ENCODE measurements around the gene SLC19A2. TPM values are rescaled to one million over a fixed set of nuclear protein-coding genes. Genes with fewer than 3 reads are reported as not detected.

SLC19A2 gene
- total and polyA plus RNA-seq, 2 of the 13 experiments (the other 11 are each of a cell fraction or from before 2014, with no cell fraction given): 30.4 to 56.0 TPM

DNA sequence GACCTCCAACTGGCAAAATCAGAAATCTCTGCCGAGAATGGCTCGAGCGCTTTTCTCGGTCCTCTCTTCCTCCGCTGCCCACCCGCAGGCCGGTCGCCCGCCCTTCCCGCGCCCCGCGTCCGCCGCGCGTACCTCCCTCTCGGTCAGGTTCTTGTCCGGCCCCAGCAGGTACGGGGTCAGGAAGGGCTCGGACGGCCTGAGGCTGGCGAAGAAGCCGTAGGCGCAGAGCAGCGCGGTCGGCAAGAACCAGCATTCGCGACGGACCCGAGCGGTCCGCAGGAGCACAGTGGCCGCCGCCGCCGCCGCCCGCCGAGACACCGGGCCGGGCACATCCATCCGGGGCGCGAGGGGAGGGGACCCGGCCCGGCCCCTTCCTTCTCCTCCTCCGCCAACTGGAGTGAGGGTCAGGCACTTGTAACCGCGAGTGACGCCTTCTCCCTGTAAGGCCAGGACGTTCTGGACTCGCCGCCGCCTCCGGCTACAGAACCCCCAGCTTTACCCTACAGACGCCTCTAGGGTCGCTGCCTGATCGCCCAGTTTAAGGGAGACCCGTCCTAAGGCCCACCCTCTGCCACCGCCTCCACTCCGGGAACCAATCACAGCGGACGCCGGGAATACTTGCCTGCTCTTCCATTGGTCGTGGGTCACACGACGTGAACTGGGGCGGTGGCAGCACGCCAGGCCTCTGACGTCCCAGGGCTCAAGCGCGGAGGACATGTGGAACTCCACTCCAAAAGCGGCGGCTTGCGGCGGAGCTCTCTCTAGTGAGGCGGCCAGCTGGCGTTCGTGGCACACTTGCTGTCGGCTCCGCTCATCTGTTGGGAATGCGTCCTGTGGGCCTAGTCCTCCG lies at the start of gene SLC19A2 (continued):
- TF ChIP-seq, protein P1, sequence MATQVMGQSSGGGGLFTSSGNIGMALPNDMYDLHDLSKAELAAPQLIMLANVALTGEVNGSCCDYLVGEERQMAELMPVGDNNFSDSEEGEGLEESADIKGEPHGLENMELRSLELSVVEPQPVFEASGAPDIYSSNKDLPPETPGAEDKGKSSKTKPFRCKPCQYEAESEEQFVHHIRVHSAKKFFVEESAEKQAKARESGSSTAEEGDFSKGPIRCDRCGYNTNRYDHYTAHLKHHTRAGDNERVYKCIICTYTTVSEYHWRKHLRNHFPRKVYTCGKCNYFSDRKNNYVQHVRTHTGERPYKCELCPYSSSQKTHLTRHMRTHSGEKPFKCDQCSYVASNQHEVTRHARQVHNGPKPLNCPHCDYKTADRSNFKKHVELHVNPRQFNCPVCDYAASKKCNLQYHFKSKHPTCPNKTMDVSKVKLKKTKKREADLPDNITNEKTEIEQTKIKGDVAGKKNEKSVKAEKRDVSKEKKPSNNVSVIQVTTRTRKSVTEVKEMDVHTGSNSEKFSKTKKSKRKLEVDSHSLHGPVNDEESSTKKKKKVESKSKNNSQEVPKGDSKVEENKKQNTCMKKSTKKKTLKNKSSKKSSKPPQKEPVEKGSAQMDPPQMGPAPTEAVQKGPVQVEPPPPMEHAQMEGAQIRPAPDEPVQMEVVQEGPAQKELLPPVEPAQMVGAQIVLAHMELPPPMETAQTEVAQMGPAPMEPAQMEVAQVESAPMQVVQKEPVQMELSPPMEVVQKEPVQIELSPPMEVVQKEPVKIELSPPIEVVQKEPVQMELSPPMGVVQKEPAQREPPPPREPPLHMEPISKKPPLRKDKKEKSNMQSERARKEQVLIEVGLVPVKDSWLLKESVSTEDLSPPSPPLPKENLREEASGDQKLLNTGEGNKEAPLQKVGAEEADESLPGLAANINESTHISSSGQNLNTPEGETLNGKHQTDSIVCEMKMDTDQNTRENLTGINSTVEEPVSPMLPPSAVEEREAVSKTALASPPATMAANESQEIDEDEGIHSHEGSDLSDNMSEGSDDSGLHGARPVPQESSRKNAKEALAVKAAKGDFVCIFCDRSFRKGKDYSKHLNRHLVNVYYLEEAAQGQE (IDR thresholded peaks at IDR 0.05; ENCODE audit: borderline replicate concordance in 1 of 2, low read depth in 1 of 2, low read length in 2 of 2): no peak; a peak in 1 of 4 replicates
- TF ChIP-seq ZBTB3 (CRISPR knock-in tag; IDR thresholded peaks at IDR 0.05; ENCODE audit: borderline replicate concordance, low read depth): no peak; the same call in 1 of the 2 replicates
- peak; percentile 74 for TF ChIP-seq ASH2L (IDR thresholded peaks at IDR 0.05; ENCODE audit: insufficient read length, low read depth, low read length)
- peak; percentile 37; the same call in 1 of the 2 replicates for TF ChIP-seq POLR2AphosphoS2 (IDR thresholded peaks at IDR 0.05; ENCODE audit: low read depth, low read length)
- peak; percentile 42; the same call in 1 of the 2 replicates for TF ChIP-seq ZNF451 (CRISPR knock-in tag; IDR thresholded peaks at IDR 0.05)
- TF ChIP-seq FOXA3 (CRISPR knock-in tag; IDR thresholded peaks at IDR 0.05): peak; percentile 61
- TF ChIP-seq ZIK1 (CRISPR knock-in tag; IDR thresholded peaks at IDR 0.05; ENCODE audit: borderline replicate concordance, low read depth): no peak
- TF ChIP-seq ZNF615 (CRISPR knock-in tag; IDR thresholded peaks at IDR 0.05; ENCODE audit: borderline replicate concordance): peak; percentile 58; the same call in 1 of the 2 replicates
- TF ChIP-seq NFIC (IDR thresholded peaks at IDR 0.05; ENCODE audit: low read length): no peak
- TF ChIP-seq, protein P2, sequence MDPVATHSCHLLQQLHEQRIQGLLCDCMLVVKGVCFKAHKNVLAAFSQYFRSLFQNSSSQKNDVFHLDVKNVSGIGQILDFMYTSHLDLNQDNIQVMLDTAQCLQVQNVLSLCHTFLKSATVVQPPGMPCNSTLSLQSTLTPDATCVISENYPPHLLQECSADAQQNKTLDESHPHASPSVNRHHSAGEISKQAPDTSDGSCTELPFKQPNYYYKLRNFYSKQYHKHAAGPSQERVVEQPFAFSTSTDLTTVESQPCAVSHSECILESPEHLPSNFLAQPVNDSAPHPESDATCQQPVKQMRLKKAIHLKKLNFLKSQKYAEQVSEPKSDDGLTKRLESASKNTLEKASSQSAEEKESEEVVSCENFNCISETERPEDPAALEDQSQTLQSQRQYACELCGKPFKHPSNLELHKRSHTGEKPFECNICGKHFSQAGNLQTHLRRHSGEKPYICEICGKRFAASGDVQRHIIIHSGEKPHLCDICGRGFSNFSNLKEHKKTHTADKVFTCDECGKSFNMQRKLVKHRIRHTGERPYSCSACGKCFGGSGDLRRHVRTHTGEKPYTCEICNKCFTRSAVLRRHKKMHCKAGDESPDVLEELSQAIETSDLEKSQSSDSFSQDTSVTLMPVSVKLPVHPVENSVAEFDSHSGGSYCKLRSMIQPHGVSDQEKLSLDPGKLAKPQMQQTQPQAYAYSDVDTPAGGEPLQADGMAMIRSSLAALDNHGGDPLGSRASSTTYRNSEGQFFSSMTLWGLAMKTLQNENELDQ (CRISPR knock-in tag; IDR thresholded peaks at IDR 0.05; ENCODE audit: borderline replicate concordance): no peak
- TF ChIP-seq KDM1A (CRISPR knock-in tag; IDR thresholded peaks at IDR 0.05): no peak
- peak; percentile 67; the same call in 1 of the 2 replicates for TF ChIP-seq NFKB2 (CRISPR knock-in tag; IDR thresholded peaks at IDR 0.05; ENCODE audit: borderline replicate concordance)
- TF ChIP-seq, protein P3, sequence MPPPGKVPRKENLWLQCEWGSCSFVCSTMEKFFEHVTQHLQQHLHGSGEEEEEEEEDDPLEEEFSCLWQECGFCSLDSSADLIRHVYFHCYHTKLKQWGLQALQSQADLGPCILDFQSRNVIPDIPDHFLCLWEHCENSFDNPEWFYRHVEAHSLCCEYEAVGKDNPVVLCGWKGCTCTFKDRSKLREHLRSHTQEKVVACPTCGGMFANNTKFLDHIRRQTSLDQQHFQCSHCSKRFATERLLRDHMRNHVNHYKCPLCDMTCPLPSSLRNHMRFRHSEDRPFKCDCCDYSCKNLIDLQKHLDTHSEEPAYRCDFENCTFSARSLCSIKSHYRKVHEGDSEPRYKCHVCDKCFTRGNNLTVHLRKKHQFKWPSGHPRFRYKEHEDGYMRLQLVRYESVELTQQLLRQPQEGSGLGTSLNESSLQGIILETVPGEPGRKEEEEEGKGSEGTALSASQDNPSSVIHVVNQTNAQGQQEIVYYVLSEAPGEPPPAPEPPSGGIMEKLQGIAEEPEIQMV (CRISPR knock-in tag; IDR thresholded peaks at IDR 0.05; ENCODE audit: low read depth): no peak
- no peak for TF ChIP-seq SOX5 (CRISPR knock-in tag; IDR thresholded peaks at IDR 0.05; ENCODE audit: borderline replicate concordance)
- TF ChIP-seq, protein P4, sequence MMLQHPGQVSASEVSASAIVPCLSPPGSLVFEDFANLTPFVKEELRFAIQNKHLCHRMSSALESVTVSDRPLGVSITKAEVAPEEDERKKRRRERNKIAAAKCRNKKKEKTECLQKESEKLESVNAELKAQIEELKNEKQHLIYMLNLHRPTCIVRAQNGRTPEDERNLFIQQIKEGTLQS (CRISPR knock-in tag; IDR thresholded peaks at IDR 0.05): peak; percentile 3; the same call in 1 of the 2 replicates
- TF ChIP-seq, protein P5, sequence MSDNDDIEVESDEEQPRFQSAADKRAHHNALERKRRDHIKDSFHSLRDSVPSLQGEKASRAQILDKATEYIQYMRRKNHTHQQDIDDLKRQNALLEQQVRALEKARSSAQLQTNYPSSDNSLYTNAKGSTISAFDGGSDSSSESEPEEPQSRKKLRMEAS (IDR thresholded peaks at IDR 0.05): peak; percentile 94
- TF ChIP-seq, protein P6, sequence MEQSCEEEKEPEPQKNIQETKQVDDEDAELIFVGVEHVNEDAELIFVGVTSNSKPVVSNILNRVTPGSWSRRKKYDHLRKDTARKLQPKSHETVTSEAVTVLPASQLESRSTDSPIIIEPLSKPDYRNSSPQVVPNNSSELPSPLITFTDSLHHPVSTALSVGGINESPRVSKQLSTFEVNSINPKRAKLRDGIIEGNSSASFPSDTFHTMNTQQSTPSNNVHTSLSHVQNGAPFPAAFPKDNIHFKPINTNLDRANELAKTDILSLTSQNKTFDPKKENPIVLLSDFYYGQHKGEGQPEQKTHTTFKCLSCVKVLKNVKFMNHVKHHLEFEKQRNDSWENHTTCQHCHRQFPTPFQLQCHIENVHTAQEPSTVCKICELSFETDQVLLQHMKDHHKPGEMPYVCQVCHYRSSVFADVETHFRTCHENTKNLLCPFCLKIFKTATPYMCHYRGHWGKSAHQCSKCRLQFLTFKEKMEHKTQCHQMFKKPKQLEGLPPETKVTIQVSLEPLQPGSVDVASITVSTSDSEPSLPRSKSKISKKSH (CRISPR knock-in tag; IDR thresholded peaks at IDR 0.05; ENCODE audit: borderline replicate concordance): peak; percentile 68
- TF ChIP-seq NCOR1 (IDR thresholded peaks at IDR 0.05; ENCODE audit: borderline replicate concordance, low read length): no peak

Measured in HepG2 (cell line).